Coronary artery (tissue), 2 donors: ENCODE measurements around the gene PREX1.

Experiments used
- DNase-seq: peaks from one replicate; pipeline ENCODE4 v3.0.0-alpha.2; 2017; ENCODE audit warnings: low spot score
- H3K27ac ChIP-seq, 2 donors: fragments of 200-600 bp; sonication (generic); one replicate each; pipeline ENCODE4 v1.5.1; 2016 to 2019
- H3K4me3 ChIP-seq: fragments of 200-600 bp; sonication (generic); 2 replicates; pipeline ENCODE4 v1.5.1; 2016; ENCODE audit warnings: mild to moderate bottlenecking, moderate library complexity
- CTCF ChIP-seq: fragments of 200-600 bp; sonication (generic); IDR thresholded peaks from one replicate; pipeline ENCODE4 v1.5.1; 2019; ENCODE audit warnings: antibody characterized with exemption

Gene PREX1

GRCh38 chr20:48766961-48767960 is 60.5 kb downstream of the PREX1 start:
- TF ChIP-seq CTCF: no peak
- Histone ChIP-seq H3K27ac (no peak overlapping the region), H3K4me3 (no peak overlapping the region)
- DNase-seq: no peak

- no peak overlapping the region for H3K27ac ChIP-seq
- no peak overlapping the region for H3K4me3 ChIP-seq
- TF ChIP-seq CTCF: no peak
- DNase-seq: no peak
Measured at GRCh38 chr20:48766205-48766604, 61.6 kb downstream of the PREX1 start.

- Histone ChIP-seq H3K27ac (no peak overlapping the region), H3K4me3 (no peak overlapping the region)
- no peak for DNase-seq
- no peak for TF ChIP-seq CTCF
Measured at GRCh38 chr20:48765359-48765758, 62.4 kb downstream of the PREX1 start.

- H3K4me3 ChIP-seq: no peak overlapping the region
- no peak for DNase-seq
- no peak for TF ChIP-seq CTCF
- no peak overlapping the region for H3K27ac ChIP-seq
Measured at GRCh38 chr20:48763216-48763914, 64.4 kb downstream of the PREX1 start.

- no peak overlapping the region for H3K4me3 ChIP-seq
- H3K27ac ChIP-seq: peak overlapping the region in 1 of 2 donors; percentile 69
- DNase-seq: no peak
- TF ChIP-seq CTCF: no peak
Measured at GRCh38 chr20:48761874-48762273, 65.9 kb downstream of the PREX1 start.

GRCh38 chr20:48761023-48761785 is 66.6 kb downstream of the PREX1 start:
- DNase-seq: no peak
- no peak for TF ChIP-seq CTCF
- H3K27ac ChIP-seq: peak overlapping the region in 1 of 2 donors; percentile 69
- no peak overlapping the region for H3K4me3 ChIP-seq
